PC-9 (cell line): ENCODE data around the gene TLK2. TPM values are rescaled to one million over a fixed set of nuclear protein-coding genes. Genes with fewer than 3 reads are reported as not detected.

Source experiments
- BruUV-seq: library from RNA; stranded (reverse); fragments of 400-500 nt; replicated peaks from 2 replicates; lab custom pipeline; 2021; lab: Mats Ljungman, UMichigan
- CTCF ChIA-PET: fragments of 300-600 bp; sonication (Branson Sonifier 250); formaldehyde crosslinking; loops from one replicate; lab custom pipeline; 2022; ENCODE audit warnings: antibody characterized with exemption; lab: Charles Lee
- POLR2A ChIA-PET: fragments of 300-600 bp; sonication (Branson Sonifier 250); formaldehyde crosslinking; loops from one replicate; lab custom pipeline; 2022; ENCODE audit warnings: antibody characterized with exemption; ENCODE audit not compliant: unreplicated experiment; lab: Charles Lee
- DNase-seq, 2 experiments: peaks; one replicate each; pipeline versions ENCODE4 v3.0.0 to v3.0.0-alpha.2; 2015 to 2022; ENCODE audit warnings: mixed read lengths in 1 of 2
- H2AFZ ChIP-seq: fragments of 200-600 bp; sonication (generic); 2 replicates; pipeline ENCODE4 v1.8.1; 2017; ENCODE audit warnings: antibody characterized with exemption
- H3F3A ChIP-seq: fragments of 200-600 bp; sonication (generic); 2 replicates; pipeline ENCODE4 v1.8.1; 2017; ENCODE audit warnings: antibody characterized with exemption, mild to moderate bottlenecking, low read depth; ENCODE audit not compliant: insufficient read depth
- H3K27ac ChIP-seq: fragments of 200-600 bp; sonication (generic); 2 replicates; pipeline ENCODE4 v1.6.1; 2016; ENCODE audit warnings: mixed run types
- H3K27me3 ChIP-seq: fragments of 200-600 bp; sonication (generic); 2 replicates; pipeline ENCODE4 v1.6.1; 2016; ENCODE audit warnings: low read depth, mixed run types; ENCODE audit not compliant: insufficient read depth
- H3K36me3 ChIP-seq: fragments of 200-600 bp; sonication (generic); 2 replicates; pipeline ENCODE4 v1.6.1; 2016; ENCODE audit warnings: low read depth, mixed run types
- H3K4me1 ChIP-seq: fragments of 200-600 bp; sonication (generic); replicated peaks from 2 replicates; pipeline ENCODE4 v1.6.1; 2016; ENCODE audit warnings: mixed run types; ENCODE audit not compliant: insufficient read depth
- H3K4me2 ChIP-seq: fragments of 200-600 bp; sonication (generic); 2 replicates; pipeline ENCODE4 v1.6.1; 2017; ENCODE audit warnings: mixed run types
- H3K4me3 ChIP-seq: fragments of 200-600 bp; sonication (generic); 2 replicates; pipeline ENCODE4 v1.6.1; 2016; ENCODE audit warnings: mixed run types
- H3K79me2 ChIP-seq: fragments of 200-600 bp; sonication (generic); 2 replicates; pipeline ENCODE4 v1.6.1; 2017; ENCODE audit warnings: low read depth, mixed run types
- H3K9me2 ChIP-seq: fragments of 200-600 bp; sonication (generic); 2 replicates; pipeline ENCODE4 v1.8.1; 2017; ENCODE audit warnings: mild to moderate bottlenecking; ENCODE audit not compliant: insufficient read depth
- H3K9me3 ChIP-seq: fragments of 200-600 bp; sonication (generic); 2 replicates; pipeline ENCODE4 v1.8.1; 2016; ENCODE audit warnings: low read depth; ENCODE audit not compliant: insufficient read depth
- H4K20me1 ChIP-seq: fragments of 200-600 bp; sonication (generic); 2 replicates; pipeline ENCODE4 v1.8.1; 2017; ENCODE audit not compliant: insufficient read depth
- CTCF ChIP-seq: fragments of 200-600 bp; sonication (generic); conservative IDR thresholded peaks from 2 replicates; pipeline ENCODE4 v1.6.1; 2017; ENCODE audit warnings: mixed run types, antibody characterized with exemption, mild to moderate bottlenecking, moderate library complexity
- EZH2 ChIP-seq: fragments of 200-600 bp; sonication (generic); IDR thresholded peaks from 2 replicates; pipeline ENCODE4 v1.8.0; 2017; ENCODE audit warnings: antibody characterized with exemption, low read depth
- intact Hi-C: fragments of 100-400 bp; cut with micrococcal nuclease; formaldehyde crosslinking; loops from one replicate; pipeline ENCODE4 v1.10.0; 2022; ENCODE audit not compliant: unreplicated experiment
- total RNA-seq: library from RNA; stranded (reverse); gene quantifications from 2 replicates; pipeline ENCODE4 v1.2.3, GENCODE V29; 2021

Gene TLK2
- total RNA-seq, 1 experiment from 2014 or later = 40.7 TPM

- H3K4me3 ChIP-seq = no peak overlapping the region
Observed at GRCh38 chr17:62597920-62598319, 119.3 kb downstream of the TLK2 start.

GRCh38 chr17:62599964-62600657, 121.5 kb downstream of the TLK2 start:
- no TSS peak for BruUV-seq
- TF ChIP-seq EZH2 = no peak
- TF ChIP-seq CTCF = no peak
- no peaks in the 10 kb centered on the region for H3K27me3 ChIP-seq
- no peaks in the 10 kb centered on the region for H3K79me2 ChIP-seq
- no peaks in the 10 kb centered on the region for H3K4me1 ChIP-seq
- H3K4me3 ChIP-seq = no peak overlapping the region
- CTCF ChIA-PET = no interaction called here
- POLR2A ChIA-PET = no interaction called here
- intact Hi-C loops = no loop called here
- H3F3A ChIP-seq = 0 out of 2 replicates have a peak, but pooled peaks cover 5% of the 10 kb centered on the region
- no peak overlapping the region for H3K4me2 ChIP-seq
- H2AFZ ChIP-seq = no peak overlapping the region
- no peak overlapping the region for H3K27ac ChIP-seq
- no peaks in the 10 kb centered on the region for H3K9me3 ChIP-seq
- no peaks in the 10 kb centered on the region for H3K9me2 ChIP-seq
- peaks cover 50% of the 10 kb centered on the region for H3K36me3 ChIP-seq
- no peaks in the 10 kb centered on the region for H4K20me1 ChIP-seq
- no peak for DNase-seq

More at GRCh38 chr17:62597920-62598319, 119.3 kb downstream of the TLK2 start:
- H3K9me2 ChIP-seq = no peaks in the 10 kb centered on the region
- H4K20me1 ChIP-seq = no peaks in the 10 kb centered on the region
- peaks cover 5% of the 10 kb centered on the region; the same call in 1 of the 2 replicates for H3F3A ChIP-seq
- H3K4me2 ChIP-seq = no peak overlapping the region
- intact Hi-C loops = no loop called here
- H3K27ac ChIP-seq = no peak overlapping the region
- TF ChIP-seq EZH2 = no peak
- TF ChIP-seq CTCF = no peak
- ChIA-PET CTCF (no interaction called here), POLR2A (no interaction called here)
- BruUV-seq = no TSS peak
- H2AFZ ChIP-seq = no peak overlapping the region
- no peak for DNase-seq
- H3K79me2 ChIP-seq = no peaks in the 10 kb centered on the region
- H3K36me3 ChIP-seq = peaks cover 45% of the 10 kb centered on the region
- no peaks in the 10 kb centered on the region for H3K27me3 ChIP-seq
- no peaks in the 10 kb centered on the region for H3K9me3 ChIP-seq
- H3K4me1 ChIP-seq = no peaks in the 10 kb centered on the region

GRCh38 chr17:62600805-62601204, 122.2 kb downstream of the TLK2 start:
- H4K20me1 ChIP-seq = no peaks in the 10 kb centered on the region
- no peaks in the 10 kb centered on the region for H3K9me3 ChIP-seq
- no peaks in the 10 kb centered on the region for H3K27me3 ChIP-seq
- H3K27ac ChIP-seq = no peak overlapping the region
- no TSS peak for BruUV-seq
- ChIA-PET CTCF (no interaction called here), POLR2A (no interaction called here)
- no peak overlapping the region for H2AFZ ChIP-seq
- no peaks in the 10 kb centered on the region for H3K79me2 ChIP-seq
- H3K9me2 ChIP-seq = no peaks in the 10 kb centered on the region
- H3K36me3 ChIP-seq = peaks cover 44% of the 10 kb centered on the region
- intact Hi-C loops = no loop called here
- H3F3A ChIP-seq = peaks cover 5% of the 10 kb centered on the region; the same call in 1 of the 2 replicates
- TF ChIP-seq CTCF (no peak), EZH2 (no peak)
- H3K4me2 ChIP-seq = no peak overlapping the region
- H3K4me3 ChIP-seq = no peak overlapping the region
- no peaks in the 10 kb centered on the region for H3K4me1 ChIP-seq
- no peak for DNase-seq
